Measurements from ENCODE around the gene HLA-DRB1.
"Not testable (repeated sequence)": the region's sequence is repeated elsewhere in the genome, so short reads cannot be mapped to it uniquely, and the experiment has no call there.

HLA-DRB1 gene

DNA sequence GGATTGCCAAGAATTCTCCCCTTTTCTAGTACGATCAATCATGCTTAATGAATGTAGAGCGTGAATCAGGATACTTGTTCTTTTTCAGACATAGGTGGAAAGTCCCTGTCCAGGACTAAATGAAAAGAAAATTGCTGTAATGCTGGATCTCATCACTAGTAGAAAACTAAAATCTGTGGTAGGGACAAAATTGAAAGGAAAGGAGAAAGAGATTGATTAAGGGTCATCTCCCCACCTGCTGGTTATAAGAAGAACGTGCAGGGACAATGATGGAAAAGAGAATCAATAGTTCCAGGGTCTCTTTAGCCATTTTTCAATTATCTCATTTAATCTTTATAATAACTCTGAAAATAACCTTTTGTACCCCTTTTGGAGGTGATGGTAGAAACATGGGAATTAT lies 18.7 kb upstream of the HLA-DRB1 start:
- no peak for DNase-seq

DNA sequence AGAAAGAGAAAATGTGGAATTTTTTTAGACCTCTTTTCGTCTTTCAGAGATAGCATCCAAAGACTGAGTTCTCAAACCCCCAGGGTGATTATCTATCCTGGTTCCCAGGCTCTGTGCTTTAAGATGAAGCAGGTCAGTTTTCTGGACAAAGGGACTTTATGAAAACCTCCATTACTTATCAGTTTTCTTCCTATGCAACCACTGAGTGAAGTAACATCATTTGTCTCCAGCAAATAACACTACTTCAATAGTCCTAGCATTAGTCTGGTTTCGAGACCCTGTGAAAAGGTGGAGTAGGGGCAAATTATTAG lies 18.3 kb upstream of the HLA-DRB1 start:
- no peak for DNase-seq

DNA sequence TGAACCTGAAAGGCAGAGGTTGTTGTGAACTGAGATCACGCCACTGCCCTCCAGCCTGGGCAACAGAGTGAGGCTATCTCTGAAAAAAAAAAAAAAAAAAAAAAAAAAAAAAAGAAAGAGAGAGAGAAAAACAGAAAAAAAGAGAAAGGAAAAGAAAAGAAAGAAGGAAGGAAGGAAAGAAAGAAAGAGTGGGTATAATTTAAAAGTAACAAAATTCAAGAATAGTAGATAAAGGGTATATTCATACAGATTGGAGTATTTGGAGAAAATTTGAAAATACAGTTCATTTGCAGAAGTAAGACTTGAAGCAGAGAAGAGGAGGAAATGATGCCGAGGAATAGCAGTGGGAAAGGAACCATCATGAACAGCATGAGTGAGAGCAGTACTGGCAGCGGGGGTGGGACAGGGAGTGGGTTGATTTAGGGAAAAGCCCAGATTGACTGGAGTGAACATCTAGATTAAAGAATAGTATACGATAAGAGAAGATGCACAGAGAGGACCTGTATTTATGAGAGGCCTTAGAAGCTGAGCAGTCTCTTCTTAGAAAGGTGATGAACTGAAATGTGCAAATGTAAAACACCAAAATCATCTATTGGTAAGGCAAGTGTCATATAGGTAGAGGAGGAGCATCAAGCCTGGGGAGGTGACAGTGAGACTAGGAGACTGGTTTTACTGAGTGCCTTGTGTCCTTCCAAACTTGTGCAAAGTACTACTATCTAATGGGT lies 17.8 kb upstream of the HLA-DRB1 start:
- no peak for DNase-seq

DNA sequence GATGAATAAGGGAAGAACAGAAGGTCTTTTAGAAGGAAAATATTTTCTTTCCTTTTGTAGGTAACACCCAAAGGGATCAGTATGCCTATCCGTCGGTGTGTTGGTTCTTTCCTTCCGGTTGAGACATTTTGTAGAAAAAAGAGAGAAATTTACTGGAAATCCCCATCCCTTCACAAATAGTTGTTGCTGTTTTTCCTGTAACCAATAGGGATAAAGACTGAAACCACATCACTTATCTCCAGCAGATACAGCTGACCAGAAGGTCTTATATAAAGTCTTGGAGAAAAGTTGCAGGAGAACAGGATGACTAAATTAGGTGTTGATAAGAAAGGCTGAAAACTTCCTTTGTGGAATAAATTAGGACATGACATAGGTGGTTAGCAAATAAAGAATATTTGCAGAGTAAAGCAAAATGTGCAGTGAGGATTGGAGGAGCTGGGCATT lies 14.8 kb upstream of the HLA-DRB1 start:
- DNase-seq, result peak; percentile 2

DNA sequence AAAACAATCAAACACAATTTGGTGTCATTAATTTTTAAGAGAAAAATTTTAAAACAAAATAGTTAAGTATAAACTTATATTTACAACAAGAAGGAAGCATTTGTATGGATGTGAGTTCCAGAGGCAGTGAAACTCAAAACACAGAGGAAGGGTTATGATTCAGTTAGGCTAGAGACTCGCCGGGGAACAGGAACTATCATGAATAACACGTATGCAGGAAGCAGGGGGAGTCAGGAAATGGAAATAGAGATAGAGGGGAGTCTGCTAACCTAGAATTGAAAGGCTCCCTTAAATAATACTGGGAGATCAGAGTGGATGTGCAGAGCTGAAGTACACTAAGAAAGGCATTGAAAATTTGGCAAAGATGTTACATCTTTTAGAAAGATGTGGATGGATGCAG lies 14.2 kb upstream of the HLA-DRB1 start:
- no peak for DNase-seq

DNA sequence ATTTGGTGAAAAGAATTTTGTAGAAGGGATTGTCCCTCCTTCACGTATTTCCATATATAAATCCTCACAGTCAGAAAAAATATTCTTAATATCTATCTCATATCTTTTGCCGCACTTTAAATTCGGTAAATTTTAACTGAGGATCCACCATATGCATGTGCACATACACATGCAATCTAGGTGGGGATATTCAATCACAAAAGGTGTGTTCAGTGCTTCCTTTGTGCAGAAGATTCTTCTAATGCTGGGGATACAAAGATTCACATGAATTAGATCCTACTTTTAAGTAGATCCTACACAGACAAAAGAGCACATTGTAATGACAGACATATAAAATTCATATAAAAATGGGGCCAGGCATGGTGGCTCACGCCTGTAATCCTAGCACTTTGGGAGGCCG lies 13.6 kb upstream of the HLA-DRB1 start:
- no peak for DNase-seq

DNA sequence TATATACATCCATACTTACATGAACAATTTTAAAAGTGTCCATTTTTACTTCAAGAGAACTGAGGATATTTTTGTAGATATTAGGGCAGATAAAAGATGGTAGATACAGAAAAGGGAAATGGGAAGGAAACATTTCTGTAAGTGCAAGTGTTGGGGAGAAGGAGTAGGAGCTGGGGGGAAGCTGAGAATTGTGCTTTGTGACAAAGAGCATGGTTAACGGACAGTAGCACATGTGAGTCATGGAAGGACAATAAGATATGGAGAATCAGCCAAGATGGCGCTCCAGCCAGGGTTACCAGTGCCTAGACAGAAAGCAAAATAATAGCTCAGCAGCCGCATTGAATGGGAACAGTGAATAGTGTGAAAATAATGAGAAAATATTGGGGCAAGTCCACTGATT lies 12.7 kb upstream of the HLA-DRB1 start:
- DNase-seq, result no peak

DNA sequence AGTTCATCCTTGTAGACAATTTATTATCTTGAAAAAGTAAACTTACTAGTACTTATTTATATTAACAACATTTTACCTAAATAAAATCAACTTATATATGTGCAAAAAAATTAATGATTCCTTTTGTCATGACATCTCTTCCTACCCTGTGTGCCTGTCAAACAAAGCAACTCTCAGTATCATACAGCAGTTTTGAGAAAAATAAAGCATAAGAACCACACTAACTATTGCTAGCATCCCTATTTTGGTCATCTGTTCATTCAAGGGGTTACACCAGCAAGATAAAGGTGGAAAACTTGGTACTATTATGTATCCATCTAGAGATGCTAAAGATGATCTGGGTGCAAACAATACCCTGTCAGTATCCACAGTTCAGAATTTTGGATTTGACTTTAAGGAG lies 7.4 kb upstream of the HLA-DRB1 start:
- no peak for DNase-seq

DNA sequence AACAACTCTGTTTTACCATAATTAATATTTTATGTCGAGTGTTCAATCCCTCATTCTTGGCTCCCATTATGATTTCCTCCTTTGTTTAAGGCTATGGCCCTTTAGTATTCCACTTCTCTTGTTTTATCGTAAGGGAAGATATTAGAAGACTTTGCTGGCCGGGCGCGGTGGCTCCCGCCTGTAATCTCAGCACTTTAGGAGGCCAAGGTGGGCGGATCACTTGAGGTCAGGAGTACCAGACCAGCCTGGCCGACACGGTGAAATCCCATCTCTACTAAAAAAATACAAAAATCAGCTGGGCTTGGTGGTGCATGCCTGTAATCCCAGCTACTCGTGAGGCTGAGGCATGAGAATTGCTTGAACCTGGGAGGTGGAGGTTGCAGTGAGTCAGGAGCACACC lies 1.1 kb upstream of the HLA-DRB1 start:
- DNase-seq, result not testable (repeated sequence)

DNA sequence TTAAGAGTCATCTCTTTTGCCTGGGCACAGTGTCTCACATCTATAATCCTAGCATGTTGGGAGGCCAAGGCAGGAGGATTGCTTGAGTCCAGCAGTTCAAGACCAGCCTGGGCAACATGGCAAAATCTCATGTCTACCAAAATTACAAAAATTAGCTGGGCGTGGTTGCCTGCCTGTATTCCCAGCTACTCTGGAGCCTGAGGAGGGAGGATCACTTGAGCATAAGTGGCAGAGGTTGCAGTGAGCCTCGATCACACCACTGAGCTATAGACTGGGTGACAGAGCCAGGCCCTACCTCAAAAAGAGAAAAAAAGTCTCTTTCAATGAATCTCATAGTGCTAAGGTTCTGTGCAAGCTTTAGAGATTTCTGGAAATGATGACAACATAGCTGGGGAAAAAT lies 1.5 kb downstream of the HLA-DRB1 start:
- DNase-seq, result no peak

DNA sequence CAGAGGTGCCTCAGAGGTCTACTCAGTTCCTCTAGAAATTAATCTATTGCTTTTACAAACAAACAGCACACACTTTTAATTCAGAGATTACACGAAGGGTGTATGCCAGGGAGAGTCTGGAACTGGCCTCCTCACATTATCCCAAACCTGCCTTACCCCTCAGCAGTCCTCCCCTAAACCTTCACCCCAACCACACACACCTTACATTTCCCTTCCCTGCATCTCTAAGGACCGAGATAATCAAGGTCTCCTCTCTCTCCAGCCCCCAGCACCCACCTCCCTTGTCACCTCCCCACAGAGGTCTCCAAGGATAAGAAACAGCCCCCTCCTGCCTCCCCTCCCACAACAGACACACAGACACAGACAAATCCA lies 6.1 kb downstream of the HLA-DRB1 start:
- DNase-seq, result no peak

DNA sequence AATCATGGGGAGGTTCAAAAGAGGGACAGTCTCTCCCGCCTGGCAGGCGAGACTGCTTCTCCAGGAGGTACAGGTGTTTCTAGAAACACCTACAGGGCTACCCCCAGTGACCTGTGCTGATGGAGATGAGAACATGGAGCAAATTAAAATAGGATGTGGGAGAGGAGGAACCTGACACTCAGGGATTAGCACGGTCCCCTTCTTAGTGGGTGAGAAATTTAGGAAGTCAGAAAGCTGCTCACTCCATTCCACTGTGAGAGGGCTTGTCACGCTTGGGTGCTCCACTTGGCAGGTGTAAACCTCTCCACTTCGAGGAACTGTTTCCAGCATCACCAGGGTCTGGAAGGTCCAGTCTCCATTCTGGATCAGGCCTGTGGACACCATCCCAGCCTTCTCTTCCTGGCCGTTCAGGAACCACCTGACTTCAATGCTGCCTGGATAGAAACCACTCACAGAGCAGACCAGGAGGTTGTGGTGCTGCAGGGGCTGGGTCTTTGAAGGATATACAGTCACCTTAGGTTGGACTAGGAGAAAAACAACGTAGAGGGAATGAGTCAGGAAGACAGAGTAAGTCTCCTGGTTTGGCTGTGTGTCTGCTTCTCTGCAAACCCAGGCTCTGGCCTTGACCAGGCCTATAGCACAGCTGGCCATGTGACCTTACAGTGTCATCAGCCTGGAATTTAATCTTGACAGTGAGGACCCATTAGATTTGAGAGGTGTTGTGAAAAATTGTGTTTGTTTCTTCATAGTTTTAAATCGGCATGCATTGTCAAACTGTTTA lies 8.1 kb downstream of the HLA-DRB1 start:
- no peak for DNase-seq

DNA sequence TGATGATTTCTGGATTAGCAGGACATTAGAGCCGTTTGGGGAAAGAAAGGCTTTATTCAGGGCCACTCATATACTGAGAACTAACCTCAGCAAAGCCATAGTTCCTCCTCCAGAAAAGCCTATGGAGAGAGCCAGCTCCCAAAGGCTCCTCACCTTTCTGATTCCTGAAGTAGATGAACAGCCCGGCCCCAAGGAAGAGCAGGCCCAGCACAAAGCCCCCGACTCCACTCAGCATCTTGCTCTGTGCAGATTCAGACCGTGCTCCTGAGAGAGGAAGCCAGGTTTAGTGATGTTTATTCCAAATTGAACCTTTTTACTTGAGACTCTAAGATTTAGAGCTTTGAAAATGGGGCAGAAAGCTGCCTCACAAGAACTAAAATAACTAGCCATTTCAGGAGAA lies 9.1 kb downstream of the HLA-DRB1 start:
- no peak for DNase-seq

DNA sequence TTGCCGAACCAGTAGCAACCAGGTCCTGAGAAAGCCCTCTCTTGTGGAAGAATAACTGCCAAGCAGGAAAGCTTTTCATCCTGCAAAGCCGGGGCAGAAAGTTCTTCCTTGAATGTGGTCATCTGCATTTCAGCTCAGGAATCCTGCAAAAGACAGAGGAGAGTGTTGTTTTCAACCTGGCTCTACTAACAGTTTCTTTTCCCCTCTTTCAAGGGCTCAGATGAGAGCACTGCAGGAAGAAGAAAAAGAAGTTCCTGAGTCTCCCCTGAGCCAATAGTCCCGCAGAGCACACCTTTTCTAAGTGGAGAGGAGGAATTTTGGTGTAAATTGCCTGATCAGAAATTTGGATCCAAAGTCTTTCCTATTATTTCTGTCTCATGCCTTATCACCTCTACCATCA lies 10.7 kb downstream of the HLA-DRB1 start:
- no peak for DNase-seq

DNA sequence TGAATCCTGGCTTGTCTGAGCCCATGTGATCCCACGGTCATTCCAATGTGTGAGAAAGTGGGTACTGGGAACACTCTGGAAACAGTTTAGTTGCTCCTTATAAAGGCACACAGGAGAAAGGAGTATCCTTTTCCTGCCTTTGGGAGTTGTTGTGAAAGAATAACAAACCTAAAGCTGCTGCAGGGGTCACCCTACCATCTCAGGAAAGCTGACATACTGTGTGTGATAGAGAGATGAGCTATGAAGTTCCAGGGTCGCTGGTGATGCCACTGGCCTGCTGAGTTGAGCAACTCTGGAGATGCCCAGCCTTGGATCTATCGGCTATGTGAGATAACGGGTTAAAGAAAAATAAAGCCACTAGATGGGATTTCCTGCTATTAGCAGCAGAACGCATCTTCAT lies 12.2 kb downstream of the HLA-DRB1 start:
- not testable (repeated sequence) for DNase-seq

DNA sequence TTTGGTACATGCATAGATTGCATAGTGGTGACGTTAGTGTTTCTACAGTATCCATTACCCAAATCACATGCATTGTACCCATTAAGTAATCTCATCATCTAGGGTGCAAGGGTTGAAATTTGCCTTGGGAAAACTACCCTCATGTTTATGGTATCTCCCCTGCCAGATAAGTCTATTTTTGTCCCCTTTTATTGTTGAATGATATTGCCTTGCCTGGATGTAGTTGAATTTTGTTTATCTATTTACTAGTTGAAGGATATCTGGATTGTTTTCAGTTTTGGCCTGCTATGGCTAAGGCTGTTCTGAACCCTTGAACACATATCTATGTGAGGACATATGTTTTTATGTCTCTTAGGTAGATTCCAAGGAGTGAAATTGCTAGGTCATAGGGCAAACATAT lies 13.4 kb downstream of the HLA-DRB1 start:
- DNase-seq, result no peak

DNA sequence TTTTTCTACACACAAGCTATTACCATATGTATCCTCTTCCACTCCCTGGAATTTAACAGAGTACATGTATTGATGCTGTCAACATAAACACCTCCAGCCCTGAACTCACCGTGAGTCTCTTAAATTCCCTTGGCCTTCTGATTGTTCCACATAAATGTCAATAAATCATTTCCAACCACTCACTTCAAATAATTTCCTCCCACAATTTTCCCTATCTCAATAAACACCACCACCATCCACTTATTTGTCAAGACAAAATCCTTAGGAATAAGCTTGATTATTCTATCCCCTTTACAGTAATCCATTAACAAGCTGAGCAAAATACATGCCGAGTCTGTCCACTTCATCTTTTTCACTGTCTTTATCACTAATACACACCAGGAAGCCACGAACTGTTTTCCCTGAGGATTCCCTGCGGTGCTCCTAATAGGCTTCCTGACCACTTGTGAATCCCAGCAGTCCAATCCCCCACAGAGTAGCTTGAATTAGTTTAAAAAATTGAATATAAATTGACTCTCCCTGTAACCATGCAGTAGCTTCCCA lies 19.2 kb downstream of the HLA-DRB1 start:
- DNase-seq, result no peak

DNA sequence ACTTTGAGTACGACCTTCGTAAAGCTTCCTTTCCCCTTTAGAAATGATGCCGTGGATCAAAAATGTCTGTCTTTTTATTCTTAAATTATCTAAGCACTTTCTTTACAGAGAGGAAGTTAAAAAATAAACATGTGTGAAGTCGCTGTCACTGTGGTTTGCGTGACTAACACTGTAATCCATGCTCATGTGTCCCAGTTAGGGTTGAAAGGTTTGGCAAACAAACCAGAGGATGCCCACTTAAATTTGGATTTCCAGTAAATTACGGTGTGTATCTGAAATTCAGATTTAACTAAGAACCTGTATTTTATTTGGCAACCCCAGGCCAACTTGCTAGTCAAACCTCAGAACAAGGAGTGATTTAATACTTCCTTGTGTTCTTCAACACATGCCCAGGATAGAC lies 21.1 kb downstream of the HLA-DRB1 start:
- no peak for DNase-seq

DNA sequence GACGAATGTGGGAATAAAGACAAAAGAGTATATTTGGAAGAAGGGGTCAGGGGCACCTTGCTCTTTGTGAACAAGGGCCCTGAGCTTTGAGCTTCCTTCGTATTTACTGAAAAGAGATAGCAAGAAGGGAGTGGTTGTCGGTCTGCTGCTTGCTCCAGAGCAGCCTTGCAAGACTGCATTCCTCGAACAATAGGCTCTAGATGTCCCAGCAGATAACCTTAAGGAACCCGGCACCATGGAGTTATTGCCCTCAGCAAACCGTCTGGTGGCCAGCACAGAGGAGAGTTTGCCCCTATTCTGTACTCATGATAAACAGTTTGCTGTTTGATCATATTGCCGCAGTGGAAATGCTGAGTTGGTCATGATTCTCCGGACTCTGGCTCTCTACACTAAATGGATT lies 22.7 kb downstream of the HLA-DRB1 start:
- no peak for DNase-seq

DNA sequence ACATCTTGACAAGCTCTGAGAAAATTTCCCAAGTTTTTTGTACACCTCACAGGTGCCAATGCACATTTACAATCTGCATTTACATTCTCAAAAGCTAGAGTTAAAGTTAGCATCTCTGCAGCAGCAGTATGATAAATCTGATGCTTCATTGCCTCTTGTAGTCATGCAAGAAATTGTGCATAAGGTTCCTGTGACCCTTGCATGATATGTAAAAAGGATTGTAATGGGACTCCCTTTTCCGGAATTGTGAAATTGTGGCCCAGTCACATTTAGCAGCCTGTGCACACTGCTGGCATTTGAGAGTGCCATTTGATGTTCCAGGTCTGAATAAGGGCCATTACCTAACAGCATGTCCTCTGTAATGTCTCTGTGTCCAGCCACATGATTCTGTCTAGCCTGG lies 24.1 kb downstream of the HLA-DRB1 start:
- DNase-seq, result no peak

DNA sequence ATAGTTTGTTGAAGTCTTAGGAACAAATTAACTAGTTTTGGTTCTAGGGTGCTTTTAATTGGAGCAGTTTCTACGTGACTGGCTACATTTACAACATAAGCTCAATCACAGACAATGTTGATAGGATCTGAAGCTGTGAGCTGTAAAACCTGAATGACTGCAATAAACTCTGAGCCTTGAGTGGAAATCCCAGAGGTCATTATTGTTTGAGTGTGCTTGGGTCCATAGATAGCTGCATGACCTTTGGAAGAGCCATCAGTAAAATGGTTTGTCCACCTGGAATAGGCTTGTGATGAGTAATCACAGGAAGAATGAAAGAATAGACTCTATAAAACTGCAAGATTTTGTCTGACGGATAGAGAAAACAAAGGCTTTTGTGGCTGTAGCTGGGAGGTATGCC lies 26.7 kb downstream of the HLA-DRB1 start:
- DNase-seq, result no peak

DNA sequence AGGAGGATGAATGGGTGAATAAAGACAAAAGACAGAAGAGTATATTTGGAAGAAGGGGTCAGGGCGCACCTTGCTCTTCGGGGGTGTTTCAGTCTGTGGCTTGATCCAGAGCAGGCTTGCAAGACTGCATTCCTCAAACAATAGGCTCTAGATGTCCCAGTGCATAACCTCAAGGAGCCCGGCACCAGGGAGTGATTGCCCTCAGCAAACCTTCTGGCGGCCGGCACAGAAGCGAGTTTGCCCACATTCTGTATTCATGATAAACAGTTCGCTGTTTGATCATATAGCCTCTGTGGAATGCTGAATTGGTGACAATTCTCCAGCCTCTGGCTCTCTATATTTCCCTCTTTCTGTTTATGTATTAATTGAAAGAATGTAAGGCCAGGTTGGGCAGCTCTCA lies 29.9 kb downstream of the HLA-DRB1 start:
- DNase-seq, result no peak

DNA sequence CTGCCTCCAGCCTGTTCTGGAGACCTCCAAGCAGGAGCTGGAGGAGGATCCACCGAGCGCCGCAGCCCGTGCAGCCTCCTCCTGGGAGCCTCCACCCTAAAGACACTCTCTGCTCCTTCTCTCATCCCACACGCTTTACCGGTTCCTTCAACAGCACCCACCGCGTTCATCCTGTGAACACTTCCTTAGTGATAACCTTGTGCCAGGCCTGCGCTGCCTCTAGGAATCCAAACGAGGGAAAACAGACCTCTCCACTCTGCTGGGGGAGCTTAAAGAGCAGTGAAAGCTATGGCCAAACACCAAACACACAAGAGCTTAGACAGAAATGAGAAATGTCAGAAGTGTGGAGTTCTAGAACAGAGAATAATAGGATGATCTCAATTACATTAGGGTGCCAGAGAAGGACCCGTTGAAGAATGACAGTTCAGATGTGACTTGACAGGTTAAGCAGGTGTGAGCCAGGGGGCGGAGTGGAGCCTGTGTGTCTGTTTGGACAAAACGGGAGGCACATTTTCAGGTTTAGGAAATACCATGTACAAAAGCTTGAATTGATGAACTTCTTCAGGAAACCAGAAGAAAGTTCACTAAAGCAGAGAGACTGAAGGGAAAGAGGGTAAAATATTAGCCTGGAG lies 31.1 kb downstream of the HLA-DRB1 start:
- DNase-seq, result no peak
